HEK293 (cell line): ENCODE data around the gene TTC34.

ENCODE experiments used
- BCL11A ChIP-seq: fragments of 450-650 bp; formaldehyde crosslinking; IDR thresholded peaks from 2 replicates; pipeline ENCODE4 v1.5.1; 2016; ENCODE audit warnings: low read depth, missing biosample characterization, missing genetic modification characterization
- FEZF1 ChIP-seq: fragments of 450-650 bp; formaldehyde crosslinking; IDR thresholded peaks from 2 replicates; pipeline ENCODE4 v1.5.1; 2016; ENCODE audit warnings: missing biosample characterization, missing genetic modification characterization
- KLF1 ChIP-seq: fragments of 450-650 bp; formaldehyde crosslinking; IDR thresholded peaks from 2 replicates; pipeline ENCODE4 v1.5.1; 2016; ENCODE audit warnings: missing biosample characterization, missing genetic modification characterization
- ZEB2 ChIP-seq: fragments of 450-650 bp; formaldehyde crosslinking; IDR thresholded peaks from 2 replicates; pipeline ENCODE4 v1.5.1; 2016; ENCODE audit warnings: missing biosample characterization, missing genetic modification characterization
- ZFHX2 ChIP-seq: fragments of 450-650 bp; formaldehyde crosslinking; conservative IDR thresholded peaks from 2 replicates; pipeline ENCODE4 v1.5.1; 2016; ENCODE audit warnings: missing biosample characterization, missing genetic modification characterization
- ZFP41 ChIP-seq: fragments of 450-650 bp; formaldehyde crosslinking; IDR thresholded peaks from 2 replicates; pipeline ENCODE4 v1.5.1; 2016; ENCODE audit warnings: missing biosample characterization, missing genetic modification characterization, borderline replicate concordance
- ZNF112 ChIP-seq: fragments of 450-650 bp; formaldehyde crosslinking; IDR thresholded peaks from 2 replicates; pipeline ENCODE4 v1.5.0; 2017; ENCODE audit warnings: missing biosample characterization, missing genetic modification characterization
- ZNF121 ChIP-seq: fragments of 450-650 bp; formaldehyde crosslinking; IDR thresholded peaks from 2 replicates; pipeline ENCODE4 v1.5.1; 2016; ENCODE audit warnings: missing biosample characterization, missing genetic modification characterization
- ZNF24 ChIP-seq: fragments of 450-650 bp; formaldehyde crosslinking; IDR thresholded peaks from 2 replicates; pipeline ENCODE4 v1.5.1; 2016; ENCODE audit warnings: missing biosample characterization, missing genetic modification characterization
- ZNF292 ChIP-seq: fragments of 450-650 bp; formaldehyde crosslinking; IDR thresholded peaks from 2 replicates; pipeline ENCODE4 v1.5.1; 2016; ENCODE audit warnings: low read depth, missing biosample characterization, missing genetic modification characterization, borderline replicate concordance
- ZNF354C ChIP-seq: fragments of 450-650 bp; formaldehyde crosslinking; IDR thresholded peaks from 2 replicates; pipeline ENCODE4 v1.5.1; 2016; ENCODE audit warnings: missing biosample characterization, missing genetic modification characterization, low read depth, borderline replicate concordance
- ZNF362 ChIP-seq: fragments of 450-650 bp; formaldehyde crosslinking; IDR thresholded peaks from 2 replicates; pipeline ENCODE4 v1.5.1; 2016; ENCODE audit warnings: missing biosample characterization, missing genetic modification characterization
- ZNF521 ChIP-seq: fragments of 450-650 bp; formaldehyde crosslinking; IDR thresholded peaks from 2 replicates; pipeline ENCODE4 v1.5.1; 2017; ENCODE audit warnings: missing biosample characterization, mild to moderate bottlenecking, missing genetic modification characterization
- ZNF548 ChIP-seq: fragments of 450-650 bp; formaldehyde crosslinking; IDR thresholded peaks from 2 replicates; pipeline ENCODE4 v1.5.1; 2016; ENCODE audit warnings: missing biosample characterization, missing genetic modification characterization
- ZNF561 ChIP-seq: fragments of 450-650 bp; IDR thresholded peaks from 2 replicates; pipeline ENCODE4 v1.5.1; 2018; ENCODE audit warnings: missing biosample characterization, missing genetic modification characterization, borderline replicate concordance
- ZNF623 ChIP-seq: fragments of 450-650 bp; formaldehyde crosslinking; IDR thresholded peaks from 2 replicates; pipeline ENCODE4 v1.5.1; 2016; ENCODE audit warnings: missing biosample characterization, missing genetic modification characterization
- ZNF624 ChIP-seq: fragments of 450-650 bp; formaldehyde crosslinking; IDR thresholded peaks from 2 replicates; pipeline ENCODE4 v1.5.1; 2017; ENCODE audit warnings: missing biosample characterization, missing genetic modification characterization
- ZNF792 ChIP-seq: fragments of 450-650 bp; formaldehyde crosslinking; IDR thresholded peaks from 2 replicates; pipeline ENCODE4 v1.5.1; 2016; ENCODE audit warnings: missing biosample characterization, missing genetic modification characterization
- ZSCAN16 ChIP-seq: fragments of 450-650 bp; formaldehyde crosslinking; IDR thresholded peaks from 2 replicates; pipeline ENCODE4 v1.5.1; 2016; ENCODE audit warnings: missing biosample characterization, missing genetic modification characterization
- ZSCAN23 ChIP-seq: fragments of 450-650 bp; formaldehyde crosslinking; IDR thresholded peaks from 2 replicates; pipeline ENCODE4 v1.5.1; 2016; ENCODE audit warnings: missing biosample characterization, missing genetic modification characterization
- TF ChIP-seq, protein P1 (sequence below): fragments of 450-650 bp; formaldehyde crosslinking; IDR thresholded peaks from 2 replicates; pipeline ENCODE4 v1.5.1; 2016; ENCODE audit warnings: missing biosample characterization, missing genetic modification characterization
- TF ChIP-seq, protein P2 (sequence below): fragments of 450-650 bp; formaldehyde crosslinking; conservative IDR thresholded peaks from 2 replicates; pipeline ENCODE4 v1.5.1; 2016; ENCODE audit warnings: low read depth, missing biosample characterization, missing genetic modification characterization
- TF ChIP-seq, protein P3 (sequence below): fragments of 450-650 bp; formaldehyde crosslinking; IDR thresholded peaks from 2 replicates; pipeline ENCODE4 v1.5.1; 2017; ENCODE audit warnings: missing biosample characterization, missing genetic modification characterization
- TF ChIP-seq, protein P4 (sequence below): fragments of 450-650 bp; formaldehyde crosslinking; IDR thresholded peaks from 2 replicates; pipeline ENCODE4 v1.5.1; 2016; ENCODE audit warnings: missing biosample characterization, missing genetic modification characterization
- TF ChIP-seq, protein P5 (sequence below): fragments of 450-650 bp; formaldehyde crosslinking; IDR thresholded peaks from 2 replicates; pipeline ENCODE4 v1.5.1; 2016; ENCODE audit warnings: missing biosample characterization, missing genetic modification characterization
- TF ChIP-seq, protein P6 (sequence below): fragments of 450-650 bp; IDR thresholded peaks from 2 replicates; pipeline ENCODE4 v1.5.1; 2018; ENCODE audit warnings: missing biosample characterization, missing genetic modification characterization

The TTC34 gene

GRCh38 chr1:2646837-2647236 lies 154.7 kb downstream of the TTC34 start (continued):
- TF ChIP-seq, protein P1, sequence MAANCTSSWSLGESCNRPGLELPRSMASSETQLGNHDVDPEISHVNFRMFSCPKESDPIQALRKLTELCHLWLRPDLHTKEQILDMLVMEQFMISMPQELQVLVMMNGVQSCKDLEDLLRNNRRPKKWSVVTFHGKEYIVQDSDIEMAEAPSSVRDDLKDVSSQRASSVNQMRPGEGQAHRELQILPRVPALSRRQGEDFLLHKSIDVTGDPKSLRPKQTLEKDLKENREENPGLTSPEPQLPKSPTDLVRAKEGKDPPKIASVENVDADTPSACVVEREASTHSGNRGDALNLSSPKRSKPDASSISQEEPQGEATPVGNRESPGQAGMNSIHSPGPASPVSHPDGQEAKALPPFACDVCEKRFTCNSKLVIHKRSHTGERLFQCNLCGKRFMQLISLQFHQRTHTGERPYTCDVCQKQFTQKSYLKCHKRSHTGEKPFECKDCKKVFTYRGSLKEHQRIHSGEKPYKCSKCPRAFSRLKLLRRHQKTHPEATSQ (tag by site-specific recombination) = no peak
- no peak for TF ChIP-seq FEZF1 (tag by site-specific recombination)
- TF ChIP-seq ZNF623 (tag by site-specific recombination) = no peak
- no peak for TF ChIP-seq ZNF362 (tag by site-specific recombination)
- peak; percentile 92 for TF ChIP-seq ZNF24 (tag by site-specific recombination)
- TF ChIP-seq ZNF624 = no peak
- no peak for TF ChIP-seq ZNF354C (tag by site-specific recombination)
- TF ChIP-seq, protein P2, sequence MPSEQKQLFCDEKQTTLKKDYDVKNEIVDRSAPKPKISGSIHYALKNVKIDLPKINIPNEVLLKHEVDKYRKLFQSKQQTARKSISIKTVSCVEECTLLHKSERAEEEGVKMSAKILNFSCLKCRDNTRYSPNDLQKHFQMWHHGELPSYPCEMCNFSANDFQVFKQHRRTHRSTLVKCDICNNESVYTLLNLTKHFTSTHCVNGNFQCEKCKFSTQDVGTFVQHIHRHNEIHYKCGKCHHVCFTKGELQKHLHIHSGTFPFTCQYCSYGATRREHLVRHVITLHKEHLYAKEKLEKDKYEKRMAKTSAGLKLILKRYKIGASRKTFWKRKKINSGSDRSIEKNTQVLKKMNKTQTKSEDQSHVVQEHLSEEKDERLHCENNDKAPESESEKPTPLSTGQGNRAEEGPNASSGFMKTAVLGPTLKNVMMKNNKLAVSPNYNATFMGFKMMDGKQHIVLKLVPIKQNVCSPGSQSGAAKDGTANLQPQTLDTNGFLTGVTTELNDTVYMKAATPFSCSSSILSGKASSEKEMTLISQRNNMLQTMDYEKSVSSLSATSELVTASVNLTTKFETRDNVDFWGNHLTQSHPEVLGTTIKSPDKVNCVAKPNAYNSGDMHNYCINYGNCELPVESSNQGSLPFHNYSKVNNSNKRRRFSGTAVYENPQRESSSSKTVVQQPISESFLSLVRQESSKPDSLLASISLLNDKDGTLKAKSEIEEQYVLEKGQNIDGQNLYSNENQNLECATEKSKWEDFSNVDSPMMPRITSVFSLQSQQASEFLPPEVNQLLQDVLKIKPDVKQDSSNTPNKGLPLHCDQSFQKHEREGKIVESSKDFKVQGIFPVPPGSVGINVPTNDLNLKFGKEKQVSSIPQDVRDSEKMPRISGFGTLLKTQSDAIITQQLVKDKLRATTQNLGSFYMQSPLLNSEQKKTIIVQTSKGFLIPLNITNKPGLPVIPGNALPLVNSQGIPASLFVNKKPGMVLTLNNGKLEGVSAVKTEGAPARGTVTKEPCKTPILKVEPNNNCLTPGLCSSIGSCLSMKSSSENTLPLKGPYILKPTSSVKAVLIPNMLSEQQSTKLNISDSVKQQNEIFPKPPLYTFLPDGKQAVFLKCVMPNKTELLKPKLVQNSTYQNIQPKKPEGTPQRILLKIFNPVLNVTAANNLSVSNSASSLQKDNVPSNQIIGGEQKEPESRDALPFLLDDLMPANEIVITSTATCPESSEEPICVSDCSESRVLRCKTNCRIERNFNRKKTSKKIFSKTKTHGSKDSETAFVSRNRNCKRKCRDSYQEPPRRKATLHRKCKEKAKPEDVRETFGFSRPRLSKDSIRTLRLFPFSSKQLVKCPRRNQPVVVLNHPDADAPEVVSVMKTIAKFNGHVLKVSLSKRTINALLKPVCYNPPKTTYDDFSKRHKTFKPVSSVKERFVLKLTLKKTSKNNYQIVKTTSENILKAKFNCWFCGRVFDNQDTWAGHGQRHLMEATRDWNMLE (tag by site-specific recombination) = no peak; the same call in 1 of the 2 replicates
- TF ChIP-seq ZNF112 = no peak
- no peak for TF ChIP-seq ZNF792 (tag by site-specific recombination)
- TF ChIP-seq ZNF292 = no peak
- TF ChIP-seq ZSCAN16 (tag by site-specific recombination) = no peak
- TF ChIP-seq ZNF521 (tag by site-specific recombination) = no peak
- TF ChIP-seq ZNF561 (tag by site-specific recombination) = no peak
- TF ChIP-seq, protein P3, sequence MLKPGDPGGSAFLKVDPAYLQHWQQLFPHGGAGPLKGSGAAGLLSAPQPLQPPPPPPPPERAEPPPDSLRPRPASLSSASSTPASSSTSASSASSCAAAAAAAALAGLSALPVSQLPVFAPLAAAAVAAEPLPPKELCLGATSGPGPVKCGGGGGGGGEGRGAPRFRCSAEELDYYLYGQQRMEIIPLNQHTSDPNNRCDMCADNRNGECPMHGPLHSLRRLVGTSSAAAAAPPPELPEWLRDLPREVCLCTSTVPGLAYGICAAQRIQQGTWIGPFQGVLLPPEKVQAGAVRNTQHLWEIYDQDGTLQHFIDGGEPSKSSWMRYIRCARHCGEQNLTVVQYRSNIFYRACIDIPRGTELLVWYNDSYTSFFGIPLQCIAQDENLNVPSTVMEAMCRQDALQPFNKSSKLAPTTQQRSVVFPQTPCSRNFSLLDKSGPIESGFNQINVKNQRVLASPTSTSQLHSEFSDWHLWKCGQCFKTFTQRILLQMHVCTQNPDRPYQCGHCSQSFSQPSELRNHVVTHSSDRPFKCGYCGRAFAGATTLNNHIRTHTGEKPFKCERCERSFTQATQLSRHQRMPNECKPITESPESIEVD (tag by site-specific recombination) = no peak
- TF ChIP-seq, protein P4, sequence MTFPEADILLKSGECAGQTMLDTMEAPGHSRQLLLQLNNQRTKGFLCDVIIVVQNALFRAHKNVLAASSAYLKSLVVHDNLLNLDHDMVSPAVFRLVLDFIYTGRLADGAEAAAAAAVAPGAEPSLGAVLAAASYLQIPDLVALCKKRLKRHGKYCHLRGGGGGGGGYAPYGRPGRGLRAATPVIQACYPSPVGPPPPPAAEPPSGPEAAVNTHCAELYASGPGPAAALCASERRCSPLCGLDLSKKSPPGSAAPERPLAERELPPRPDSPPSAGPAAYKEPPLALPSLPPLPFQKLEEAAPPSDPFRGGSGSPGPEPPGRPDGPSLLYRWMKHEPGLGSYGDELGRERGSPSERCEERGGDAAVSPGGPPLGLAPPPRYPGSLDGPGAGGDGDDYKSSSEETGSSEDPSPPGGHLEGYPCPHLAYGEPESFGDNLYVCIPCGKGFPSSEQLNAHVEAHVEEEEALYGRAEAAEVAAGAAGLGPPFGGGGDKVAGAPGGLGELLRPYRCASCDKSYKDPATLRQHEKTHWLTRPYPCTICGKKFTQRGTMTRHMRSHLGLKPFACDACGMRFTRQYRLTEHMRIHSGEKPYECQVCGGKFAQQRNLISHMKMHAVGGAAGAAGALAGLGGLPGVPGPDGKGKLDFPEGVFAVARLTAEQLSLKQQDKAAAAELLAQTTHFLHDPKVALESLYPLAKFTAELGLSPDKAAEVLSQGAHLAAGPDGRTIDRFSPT (tag by site-specific recombination) = no peak
- TF ChIP-seq ZNF548 (tag by site-specific recombination) = no peak
- no peak for TF ChIP-seq ZNF121 (tag by site-specific recombination)
- TF ChIP-seq, protein P5, sequence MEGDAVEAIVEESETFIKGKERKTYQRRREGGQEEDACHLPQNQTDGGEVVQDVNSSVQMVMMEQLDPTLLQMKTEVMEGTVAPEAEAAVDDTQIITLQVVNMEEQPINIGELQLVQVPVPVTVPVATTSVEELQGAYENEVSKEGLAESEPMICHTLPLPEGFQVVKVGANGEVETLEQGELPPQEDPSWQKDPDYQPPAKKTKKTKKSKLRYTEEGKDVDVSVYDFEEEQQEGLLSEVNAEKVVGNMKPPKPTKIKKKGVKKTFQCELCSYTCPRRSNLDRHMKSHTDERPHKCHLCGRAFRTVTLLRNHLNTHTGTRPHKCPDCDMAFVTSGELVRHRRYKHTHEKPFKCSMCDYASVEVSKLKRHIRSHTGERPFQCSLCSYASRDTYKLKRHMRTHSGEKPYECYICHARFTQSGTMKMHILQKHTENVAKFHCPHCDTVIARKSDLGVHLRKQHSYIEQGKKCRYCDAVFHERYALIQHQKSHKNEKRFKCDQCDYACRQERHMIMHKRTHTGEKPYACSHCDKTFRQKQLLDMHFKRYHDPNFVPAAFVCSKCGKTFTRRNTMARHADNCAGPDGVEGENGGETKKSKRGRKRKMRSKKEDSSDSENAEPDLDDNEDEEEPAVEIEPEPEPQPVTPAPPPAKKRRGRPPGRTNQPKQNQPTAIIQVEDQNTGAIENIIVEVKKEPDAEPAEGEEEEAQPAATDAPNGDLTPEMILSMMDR (tag by site-specific recombination) = no peak
- TF ChIP-seq, protein P6, sequence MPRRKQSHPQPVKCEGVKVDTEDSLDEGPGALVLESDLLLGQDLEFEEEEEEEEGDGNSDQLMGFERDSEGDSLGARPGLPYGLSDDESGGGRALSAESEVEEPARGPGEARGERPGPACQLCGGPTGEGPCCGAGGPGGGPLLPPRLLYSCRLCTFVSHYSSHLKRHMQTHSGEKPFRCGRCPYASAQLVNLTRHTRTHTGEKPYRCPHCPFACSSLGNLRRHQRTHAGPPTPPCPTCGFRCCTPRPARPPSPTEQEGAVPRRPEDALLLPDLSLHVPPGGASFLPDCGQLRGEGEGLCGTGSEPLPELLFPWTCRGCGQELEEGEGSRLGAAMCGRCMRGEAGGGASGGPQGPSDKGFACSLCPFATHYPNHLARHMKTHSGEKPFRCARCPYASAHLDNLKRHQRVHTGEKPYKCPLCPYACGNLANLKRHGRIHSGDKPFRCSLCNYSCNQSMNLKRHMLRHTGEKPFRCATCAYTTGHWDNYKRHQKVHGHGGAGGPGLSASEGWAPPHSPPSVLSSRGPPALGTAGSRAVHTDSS = no peak
- no peak for TF ChIP-seq BCL11A (tag by site-specific recombination)
- TF ChIP-seq ZFP41 (tag by site-specific recombination) = no peak
- no peak for TF ChIP-seq ZEB2 (tag by site-specific recombination)
- TF ChIP-seq ZFHX2 (tag by site-specific recombination) = no peak
- TF ChIP-seq ZSCAN23 (tag by site-specific recombination) = 0 out of 2 replicates have a peak, but pooled peaks have one; percentile 43
- no peak for TF ChIP-seq KLF1 (tag by site-specific recombination)
